ENCODE results near the gene GNB3.
"Not testable (repeated sequence)": the region's sequence is repeated elsewhere in the genome, so short reads cannot be mapped to it uniquely, and the experiment has no call there.

The GNB3 gene

DNA sequence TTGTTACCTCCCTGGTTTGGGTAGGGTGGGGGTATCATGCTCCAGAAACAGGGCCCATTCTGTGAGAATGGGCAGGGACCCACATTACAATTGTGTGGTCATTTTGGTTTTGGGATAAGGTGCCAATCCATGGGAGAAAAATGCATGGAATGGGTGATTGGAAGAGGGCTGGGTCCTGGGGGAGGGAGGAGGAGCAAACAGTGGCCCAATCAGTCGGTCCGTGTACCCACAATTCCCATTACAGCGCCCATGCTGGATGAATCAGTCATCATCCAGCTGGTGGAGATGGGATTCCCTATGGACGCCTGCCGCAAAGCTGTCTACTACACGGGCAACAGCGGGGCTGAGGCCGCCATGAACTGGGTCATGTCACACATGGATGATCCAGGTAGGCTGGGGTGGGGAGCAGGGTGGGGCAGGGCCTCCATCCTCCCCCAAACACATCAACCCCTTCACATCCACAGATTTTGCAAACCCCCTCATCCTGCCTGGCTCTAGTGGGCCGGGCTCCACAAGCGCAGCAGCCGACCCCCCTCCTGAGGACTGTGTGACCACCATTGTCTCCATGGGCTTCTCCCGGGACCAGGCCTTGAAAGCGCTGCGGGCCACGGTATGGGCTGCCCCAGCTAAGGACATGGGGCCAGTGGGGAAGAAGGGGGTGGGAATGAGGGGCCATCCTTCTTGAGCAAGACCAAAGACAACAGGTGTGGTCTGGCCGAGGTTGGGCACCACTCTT lies 23.0 kb downstream of the GNB3 start:
- no peak for DNase-seq

DNA sequence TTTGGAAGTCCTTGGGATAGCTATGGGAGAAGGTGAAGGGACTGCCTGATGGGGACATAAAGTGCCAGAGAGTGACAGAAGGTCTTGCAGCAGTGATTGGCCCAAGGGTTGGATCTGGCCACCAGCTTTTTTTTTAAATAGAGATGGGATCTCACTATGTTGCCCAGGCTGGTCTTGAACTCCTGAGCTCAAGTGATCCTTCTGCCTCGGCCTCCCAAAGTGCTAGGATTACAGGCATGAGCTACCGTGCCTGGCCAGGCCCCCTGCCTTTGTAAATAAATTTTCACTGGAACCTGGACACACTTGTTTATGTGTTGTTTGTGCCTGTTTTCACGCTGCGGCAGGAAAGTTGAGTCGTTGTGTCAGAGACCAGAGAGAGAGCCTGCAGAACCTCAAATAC lies 24.6 kb downstream of the GNB3 start:
- not testable (repeated sequence) for DNase-seq

DNA sequence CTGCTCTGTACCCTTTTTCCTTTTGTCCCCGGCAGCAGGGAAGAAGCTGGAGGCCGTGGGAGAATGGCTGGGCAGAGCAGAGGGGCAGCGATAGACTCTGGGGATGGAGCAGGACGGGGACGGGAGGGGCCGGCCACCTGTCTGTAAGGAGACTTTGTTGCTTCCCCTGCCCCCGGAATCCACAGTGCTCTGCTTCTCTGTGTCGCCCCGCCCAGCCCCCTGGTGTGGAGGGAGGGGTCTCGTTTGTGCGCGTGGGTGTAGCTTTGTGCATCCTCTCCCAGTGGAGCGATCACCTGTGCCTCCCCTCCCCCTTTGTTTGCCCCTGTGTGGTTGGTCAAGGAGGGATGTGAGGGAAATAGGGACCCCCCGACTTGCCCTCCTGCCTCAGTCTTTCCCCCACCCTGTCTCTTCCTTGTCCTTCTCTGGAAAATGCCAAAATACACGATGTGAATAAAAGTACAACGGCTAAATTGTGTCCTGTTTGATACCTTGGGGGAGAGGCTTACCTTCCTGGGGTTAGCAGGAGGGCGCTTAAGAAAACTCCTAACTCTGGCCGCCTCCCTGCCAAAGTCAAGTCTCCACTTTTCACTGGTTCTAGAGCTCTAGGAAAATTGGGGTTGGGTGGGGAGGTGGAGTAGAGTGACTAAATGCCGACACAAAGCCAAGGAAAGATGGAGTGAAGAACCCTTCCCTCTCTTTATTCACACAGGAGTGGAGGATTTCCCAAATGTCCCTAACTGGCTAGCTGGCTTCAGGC lies 25.6 kb downstream of the GNB3 start:
- no peak for DNase-seq

DNA sequence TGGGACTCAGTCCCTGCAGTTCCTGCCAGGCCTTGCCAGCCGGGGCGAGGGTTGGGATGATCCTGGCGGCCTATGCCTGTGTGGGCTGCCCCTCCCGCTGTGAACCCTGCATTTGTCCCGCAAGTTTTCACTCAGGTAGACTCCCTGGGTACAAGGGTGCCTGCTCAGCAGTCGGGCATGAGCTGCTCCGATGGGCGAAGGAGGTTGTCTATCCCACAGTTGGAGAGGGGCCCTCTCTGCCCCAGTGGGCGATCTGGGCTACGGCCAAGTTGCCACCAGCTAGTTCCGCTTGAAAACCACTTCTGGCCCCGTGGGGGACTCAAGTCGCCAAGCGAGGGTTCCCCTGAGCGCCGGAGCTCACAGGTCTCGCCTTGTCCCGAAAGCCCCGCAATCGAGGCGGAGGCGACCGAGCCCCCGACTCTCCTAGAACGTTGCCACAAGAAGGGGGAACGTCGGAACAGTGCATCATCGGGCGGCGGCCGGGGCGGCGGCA lies 26.2 kb downstream of the GNB3 start:
- DNase-seq: no peak

DNA sequence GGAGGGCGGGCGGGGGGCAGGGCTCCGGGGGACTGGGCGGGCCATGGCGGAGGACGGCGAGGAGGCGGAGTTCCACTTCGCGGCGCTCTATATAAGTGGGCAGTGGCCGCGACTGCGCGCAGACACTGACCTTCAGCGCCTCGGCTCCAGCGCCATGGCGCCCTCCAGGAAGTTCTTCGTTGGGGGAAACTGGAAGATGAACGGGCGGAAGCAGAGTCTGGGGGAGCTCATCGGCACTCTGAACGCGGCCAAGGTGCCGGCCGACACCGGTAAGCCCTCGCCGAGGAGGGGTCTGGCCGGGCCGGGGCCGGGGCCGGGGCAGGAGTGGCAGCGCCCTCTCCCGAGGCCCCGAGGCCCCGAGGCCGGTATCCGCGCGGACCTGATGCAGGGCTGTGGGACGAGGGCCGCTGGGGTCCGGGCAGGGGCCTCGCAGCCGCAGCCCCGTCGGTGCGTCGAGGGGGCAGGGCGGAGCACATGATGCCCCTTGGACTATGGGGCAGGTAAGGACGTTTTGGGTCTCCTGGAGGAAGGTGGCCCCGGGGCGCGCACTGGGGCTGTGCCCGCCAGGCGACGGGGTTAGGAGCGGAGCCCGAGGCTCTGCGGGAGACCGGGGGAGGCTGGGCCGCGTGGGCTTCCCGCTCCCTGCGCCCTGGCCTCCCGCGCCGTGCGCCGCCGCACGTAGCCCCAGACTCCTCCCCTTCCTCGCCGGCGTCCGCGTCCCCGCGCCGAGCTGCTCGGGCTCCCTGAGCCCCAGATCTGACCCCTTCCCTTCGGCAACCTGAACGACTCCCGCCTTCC lies 26.9 kb downstream of the GNB3 start, which contains the start of gene TPI1:
Gene TPI1, plus strand, starts transcription at position 119 of the 798 bp plus-strand sequence. Its CDS starts 36 bp downstream, at position 155.
- DNase-seq: peak in 1 of 2 experiments; percentile 80

DNA sequence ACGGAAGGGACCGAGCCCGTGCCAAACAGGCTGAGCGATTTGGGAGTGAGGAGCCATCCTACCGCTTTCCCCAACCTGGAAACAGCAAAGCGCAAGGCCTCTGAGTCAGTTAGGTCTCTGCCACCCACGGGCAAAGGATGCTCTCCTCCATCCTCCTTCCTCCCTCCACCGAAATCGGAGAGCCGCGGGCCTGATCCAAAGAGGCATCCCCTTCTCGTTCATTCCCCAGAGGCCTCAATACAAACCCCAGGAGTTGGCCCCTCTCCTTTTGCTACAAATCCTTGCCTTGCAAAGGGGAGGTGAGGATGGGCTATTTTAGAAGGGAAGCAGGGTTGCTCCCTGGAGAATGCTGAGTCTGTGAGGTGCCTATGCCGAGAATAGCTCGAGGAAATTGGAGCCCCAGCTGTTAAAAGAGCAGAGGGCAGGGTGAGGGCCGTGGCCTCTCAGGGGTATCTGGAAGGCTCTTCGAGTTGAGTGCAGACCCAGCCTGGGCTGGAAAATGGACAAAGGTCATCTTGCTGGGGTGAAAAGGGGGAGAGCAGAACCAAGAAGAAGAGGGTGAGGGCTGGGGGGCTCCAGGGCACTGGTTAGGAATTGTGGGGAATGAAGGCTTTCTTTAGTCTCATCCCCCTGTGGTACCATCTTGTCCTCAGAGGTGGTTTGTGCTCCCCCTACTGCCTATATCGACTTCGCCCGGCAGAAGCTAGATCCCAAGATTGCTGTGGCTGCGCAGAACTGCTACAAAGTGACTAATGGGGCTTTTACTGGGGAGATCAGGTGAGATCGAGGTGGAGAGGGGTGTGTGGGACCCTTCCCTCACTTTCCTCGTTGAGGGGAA lies 27.7 kb downstream of the GNB3 start:
- DNase-seq: peak in 1 of 2 experiments; percentile 33

DNA sequence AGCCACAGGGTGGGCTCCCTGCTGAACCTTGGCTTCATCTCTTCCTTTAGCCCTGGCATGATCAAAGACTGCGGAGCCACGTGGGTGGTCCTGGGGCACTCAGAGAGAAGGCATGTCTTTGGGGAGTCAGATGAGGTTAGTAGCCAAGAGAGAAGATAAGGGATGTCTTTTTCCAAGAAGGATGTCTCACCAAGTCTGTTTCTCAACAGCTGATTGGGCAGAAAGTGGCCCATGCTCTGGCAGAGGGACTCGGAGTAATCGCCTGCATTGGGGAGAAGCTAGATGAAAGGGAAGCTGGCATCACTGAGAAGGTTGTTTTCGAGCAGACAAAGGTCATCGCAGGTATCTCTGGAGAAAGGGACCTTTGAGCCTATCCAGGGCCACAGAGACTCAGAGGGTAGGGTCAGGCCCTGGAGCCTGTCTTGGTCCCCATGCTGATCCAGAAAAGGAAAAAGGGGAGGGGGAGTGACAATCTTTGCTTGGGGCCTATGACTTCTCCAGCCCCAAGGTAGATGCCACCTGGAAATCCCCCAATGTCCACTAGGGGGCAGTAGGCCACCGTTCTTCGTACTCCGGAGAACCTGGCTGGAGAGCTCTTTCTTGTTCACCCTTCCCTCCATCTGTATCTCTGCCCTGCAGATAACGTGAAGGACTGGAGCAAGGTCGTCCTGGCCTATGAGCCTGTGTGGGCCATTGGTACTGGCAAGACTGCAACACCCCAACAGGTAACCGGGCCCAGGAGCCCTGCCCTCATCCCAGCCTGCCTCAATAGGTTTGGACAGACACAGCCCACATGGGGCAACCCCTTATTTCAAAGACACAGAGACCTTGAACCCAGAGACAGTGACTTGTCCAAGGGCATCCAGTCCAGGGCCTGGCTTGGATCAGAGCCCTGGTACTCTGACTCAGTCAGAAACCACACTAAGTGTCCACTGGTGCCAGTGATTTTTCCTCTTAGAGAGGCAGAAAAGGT lies 28.6 kb downstream of the GNB3 start:
- peak; percentile 40 to 78 for DNase-seq

DNA sequence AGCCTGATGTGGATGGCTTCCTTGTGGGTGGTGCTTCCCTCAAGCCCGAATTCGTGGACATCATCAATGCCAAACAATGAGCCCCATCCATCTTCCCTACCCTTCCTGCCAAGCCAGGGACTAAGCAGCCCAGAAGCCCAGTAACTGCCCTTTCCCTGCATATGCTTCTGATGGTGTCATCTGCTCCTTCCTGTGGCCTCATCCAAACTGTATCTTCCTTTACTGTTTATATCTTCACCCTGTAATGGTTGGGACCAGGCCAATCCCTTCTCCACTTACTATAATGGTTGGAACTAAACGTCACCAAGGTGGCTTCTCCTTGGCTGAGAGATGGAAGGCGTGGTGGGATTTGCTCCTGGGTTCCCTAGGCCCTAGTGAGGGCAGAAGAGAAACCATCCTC lies 29.6 kb downstream of the GNB3 start:
- DNase-seq: not testable (repeated sequence)

DNA sequence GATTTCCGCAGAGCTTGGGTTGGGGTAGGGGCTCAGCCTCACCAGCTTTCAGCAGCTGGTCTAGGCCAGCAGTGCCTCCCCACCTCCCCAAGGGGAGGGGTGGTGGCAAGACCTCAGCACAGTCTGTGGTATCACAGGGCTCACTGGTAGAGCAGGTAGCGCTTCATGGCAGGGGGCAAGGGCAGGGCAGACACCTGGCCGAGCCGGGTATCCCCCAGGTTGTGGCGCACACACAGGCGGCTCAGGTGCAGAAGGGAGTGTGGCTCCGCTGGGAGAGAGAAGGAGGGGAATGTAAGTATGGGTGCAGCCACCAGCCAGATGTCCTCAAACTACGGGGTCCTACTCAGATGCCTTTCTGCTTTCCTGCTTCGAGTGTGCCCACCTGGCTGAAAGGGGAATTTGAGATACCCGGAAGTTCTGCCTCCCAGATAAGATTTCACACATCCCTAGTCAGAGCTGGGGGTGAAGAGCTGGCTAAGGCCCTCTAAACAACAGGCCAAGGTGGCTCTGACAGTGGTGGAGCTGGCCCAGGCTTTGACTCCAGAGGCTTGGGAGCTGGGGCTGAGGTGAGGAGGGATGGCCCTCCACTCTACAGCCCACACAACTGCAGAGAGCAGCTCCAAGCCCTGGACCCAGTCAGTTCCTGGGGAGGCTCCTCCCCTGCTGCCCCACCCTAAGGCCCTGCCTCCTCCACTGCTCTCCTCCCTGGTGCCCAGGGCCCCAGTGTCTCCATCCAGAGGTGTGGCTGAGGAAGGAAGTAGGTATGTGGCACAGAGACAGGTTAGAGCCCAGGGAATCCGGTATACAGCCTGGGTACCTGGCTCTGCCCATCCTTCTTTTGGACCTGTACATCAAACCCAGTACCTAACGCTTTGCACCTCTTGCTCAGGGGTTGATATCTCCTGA lies 30.6 kb downstream of the GNB3 start:
- peak; percentile 60 to 75 for DNase-seq

DNA sequence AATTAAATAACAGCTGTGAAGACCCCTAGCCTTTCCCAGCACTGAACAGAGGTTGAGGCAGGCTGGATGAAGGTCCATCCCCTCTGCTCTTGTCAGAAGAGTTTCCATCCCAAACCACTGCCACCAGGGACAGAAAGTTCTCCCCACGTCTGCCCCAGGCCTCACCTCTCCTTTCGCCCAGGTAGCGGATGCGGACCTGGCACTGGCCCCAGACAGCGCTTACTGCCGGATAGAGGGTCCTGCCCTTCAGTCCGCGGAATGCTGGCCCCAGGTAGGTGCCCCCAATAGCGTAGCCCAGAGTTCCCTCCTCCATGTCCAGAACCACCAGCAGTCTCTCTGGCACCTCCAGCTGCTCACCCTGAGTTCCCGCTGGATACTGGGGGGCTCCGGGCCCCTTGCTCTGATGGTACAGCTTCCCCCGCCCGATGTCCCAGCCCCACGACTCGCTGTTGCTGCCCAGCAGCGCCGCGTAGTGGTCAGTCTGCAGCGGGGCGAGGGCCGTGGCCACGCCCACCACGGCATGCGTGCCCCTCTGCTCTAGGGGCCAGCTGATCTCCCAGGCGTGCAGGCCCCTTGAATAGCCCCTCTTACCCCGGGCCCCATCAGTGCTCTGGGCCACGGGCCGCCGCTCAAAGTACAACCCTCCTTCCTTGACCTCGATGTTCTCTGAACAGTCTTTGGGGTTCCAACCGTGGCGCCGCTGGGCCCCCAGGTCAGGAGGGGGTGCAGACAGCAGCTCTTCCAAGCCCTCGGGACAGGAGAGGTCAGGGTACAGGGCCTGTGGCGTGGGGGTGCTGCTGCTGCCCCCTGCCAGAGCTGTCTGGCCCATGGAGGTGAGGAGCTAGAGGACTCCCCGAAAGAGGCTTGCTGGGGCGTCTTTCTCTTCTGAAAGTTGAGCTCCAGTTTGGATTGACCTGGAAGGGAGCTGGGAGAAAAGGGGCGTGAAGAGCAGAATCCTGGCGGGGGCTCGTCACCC lies 31.6 kb downstream of the GNB3 start:
- DNase-seq: peak; percentile 44 to 75

DNA sequence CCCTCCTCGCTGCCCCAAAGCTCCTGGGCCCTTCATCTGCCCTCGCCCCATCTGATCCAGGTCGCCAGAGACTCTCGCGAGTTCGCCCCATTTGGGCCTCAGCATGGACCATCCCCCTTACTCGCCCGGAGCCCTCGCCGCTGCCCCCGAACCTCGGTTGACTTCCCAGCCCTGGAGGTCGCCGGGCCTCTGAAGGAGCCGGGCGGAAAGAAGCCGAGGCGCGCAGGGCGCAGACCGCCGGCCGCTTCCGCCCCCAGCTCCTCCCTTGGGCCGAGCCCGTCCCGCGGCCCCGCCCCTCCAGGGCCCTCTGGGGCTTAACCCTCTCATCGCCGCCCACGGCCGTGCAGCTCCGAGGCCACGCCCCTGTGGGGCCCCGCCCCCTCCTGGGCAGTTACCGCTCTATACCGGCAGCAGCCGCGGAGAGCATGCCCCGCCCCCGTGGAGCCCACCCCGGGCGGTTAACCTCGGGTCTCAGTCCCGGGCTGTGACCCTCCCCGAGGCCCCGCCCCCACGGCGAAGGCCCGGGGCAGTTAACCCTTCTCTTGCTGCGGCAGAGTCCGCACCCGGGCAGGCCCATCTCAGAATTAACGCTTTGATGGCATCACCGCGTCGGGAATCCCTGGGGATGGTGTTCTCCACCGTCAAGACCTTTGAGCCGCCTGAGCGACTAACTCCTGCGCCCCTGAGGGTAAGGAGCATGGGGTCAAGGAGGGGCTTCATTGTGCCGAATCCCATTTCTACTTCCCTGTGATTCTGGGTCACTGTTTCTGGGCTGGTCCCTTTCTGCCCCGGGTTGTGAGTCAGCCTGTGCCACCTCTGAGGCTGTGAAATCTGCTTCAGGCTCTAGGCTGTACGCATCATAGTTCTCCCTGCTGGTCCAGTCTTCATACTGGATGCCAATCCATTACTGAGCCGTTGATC lies 32.6 kb downstream of the GNB3 start, which contains the start of gene SPSB2:
Gene SPSB2, minus strand, starts transcription at position 210 of the 921 bp plus-strand sequence. CDS start 402 bp downstream, outside the sequence.
- peak; percentile 95 to 97 for DNase-seq

DNA sequence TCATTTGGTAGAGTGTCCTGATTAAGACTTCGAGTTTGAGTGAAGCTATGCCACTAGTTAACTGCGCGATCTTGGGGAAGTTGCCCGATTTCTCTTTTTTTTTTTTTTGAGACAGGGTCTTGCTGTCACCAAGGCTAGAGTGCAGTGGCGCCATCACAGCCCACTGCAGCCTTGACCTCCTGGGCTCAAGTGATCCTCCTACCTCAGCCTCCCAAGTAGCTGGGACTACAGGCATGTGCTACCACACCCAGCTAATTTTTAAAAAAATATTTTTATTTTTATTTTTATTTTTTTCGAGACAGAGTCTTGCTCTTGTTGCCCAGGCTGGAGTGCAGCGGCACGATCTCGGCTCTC lies 33.3 kb downstream of the GNB3 start:
- not testable (repeated sequence) for DNase-seq

DNA sequence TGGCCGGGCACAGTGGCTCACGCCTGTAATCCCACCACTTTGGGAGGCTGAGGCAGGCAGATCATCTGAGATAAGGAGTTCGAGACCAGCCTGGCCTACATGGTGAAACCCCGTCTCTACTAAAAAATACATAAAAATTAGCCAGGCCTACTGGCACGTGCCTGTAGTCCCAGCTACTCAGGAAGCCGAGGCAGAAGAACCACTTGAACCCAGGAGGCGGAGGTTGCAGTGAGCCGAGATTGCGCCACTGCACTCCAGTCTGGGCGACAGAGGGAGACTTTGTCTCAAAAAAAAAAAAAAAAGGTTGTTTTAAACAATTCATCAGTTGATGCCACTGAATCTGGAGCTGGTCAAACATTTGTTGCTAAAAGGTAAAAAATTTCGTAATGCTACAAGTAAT lies 39.1 kb downstream of the GNB3 start:
- DNase-seq: not testable (repeated sequence)

DNA sequence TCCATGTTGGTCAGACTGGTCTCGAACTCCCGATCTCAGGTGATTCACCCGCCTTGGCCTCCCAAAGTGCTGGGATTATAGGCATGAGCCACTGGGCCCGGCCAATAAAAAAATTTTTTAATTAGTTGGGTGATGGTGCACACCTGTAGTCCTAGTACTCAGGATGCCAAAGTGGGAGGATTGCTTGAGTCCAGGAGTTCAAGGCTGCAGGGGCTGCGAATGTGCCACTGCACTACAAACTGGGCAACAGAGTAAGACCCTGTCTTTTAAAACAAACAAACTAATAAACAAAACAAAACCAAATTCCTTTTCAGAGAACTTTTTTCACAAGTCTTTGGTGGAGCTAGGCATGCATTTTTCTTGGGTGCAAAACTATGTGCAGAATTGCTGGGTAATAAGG lies 42.5 kb downstream of the GNB3 start:
- DNase-seq: no peak

DNA sequence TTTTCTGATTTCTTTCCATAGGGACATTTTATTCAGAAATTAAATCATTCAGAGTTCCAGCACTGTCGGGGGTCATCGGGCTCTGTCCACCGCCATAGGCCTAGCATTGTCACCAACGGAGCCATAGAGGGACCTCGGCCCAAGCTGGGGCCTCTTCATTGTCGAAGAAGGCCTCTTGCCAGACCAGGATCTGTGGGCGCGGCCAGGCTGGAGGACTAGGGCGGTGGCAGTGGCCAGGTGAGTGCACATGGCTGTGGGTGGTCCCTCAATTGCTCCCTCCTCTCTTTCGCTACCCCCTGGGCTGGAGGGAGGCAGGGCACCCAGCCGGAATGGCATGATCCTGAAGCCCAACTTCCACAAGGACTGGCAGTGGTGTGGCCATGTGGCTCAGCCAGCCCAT lies 43.0 kb downstream of the GNB3 start:
- no peak for DNase-seq

DNA sequence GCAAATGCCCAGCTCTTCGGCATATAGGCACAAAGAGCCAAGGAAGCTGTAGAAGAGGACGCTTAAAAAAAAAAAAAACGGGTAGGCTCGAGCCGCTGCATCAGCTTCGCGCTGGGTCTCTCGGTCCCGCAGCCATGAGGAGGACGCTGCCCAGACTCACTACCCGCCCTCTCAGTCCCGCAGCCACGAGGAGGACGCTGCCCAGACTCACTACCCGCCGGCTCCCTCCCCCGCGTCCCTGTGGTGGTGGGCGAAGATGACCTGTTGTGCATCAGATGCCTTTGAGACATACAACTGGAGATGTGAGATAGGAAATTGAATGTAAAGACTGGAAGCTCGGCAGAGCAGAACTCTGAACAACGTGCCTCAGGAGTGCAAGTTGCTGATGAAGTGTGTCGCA lies 43.8 kb downstream of the GNB3 start:
- DNase-seq: no peak

Data from SW 1271 (cell line).